IPS DF 4.7 (cell line): ENCODE results near the gene SDHA.
"Not testable (repeated sequence)": the region's sequence is repeated elsewhere in the genome, so short reads cannot be mapped to it uniquely, and the experiment has no call there.

Experiments used
- DNase-seq: peaks from one replicate; pipeline ENCODE4 v3.0.0-alpha.2; 2013; ENCODE audit warnings: low spot score; ENCODE audit errors: extremely low read depth

The SDHA gene

DNA sequence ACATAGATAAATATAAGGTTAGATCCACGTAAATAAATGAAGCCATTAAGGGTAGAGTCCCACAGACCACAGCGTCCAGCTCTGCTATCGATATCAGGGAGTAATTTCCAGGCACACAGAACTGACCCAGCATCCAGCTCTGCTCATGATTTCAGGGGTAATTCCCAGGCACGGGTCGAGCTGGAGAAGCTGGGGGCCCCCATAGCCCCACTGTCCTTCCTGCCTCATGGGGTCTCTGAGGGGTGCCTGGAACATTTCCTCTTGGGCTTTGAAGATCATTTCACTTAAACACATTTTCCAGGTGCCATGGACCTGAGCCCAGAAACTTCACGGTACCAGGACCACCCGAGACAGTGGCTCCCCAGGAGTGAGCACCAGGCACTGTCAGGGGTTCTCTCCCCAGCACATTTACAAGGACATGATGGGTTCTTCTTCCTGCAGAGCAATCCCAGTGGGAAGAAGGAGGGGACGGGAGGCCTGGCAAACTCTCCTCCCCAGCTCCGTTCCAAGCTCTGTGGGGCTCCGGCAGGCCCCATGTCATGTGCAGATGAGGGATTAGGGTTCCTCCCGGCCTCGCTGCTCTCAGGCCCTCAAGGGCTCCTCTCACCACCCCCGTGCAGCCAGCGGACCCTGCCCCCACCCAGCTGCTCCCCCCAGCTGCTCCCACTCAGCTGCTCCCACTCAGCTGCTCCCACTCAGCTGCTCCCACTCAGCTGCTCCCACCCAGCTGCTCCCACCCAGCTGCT is 80.0 kb downstream of the SDHA start:
- DNase-seq = not testable (repeated sequence)

DNA sequence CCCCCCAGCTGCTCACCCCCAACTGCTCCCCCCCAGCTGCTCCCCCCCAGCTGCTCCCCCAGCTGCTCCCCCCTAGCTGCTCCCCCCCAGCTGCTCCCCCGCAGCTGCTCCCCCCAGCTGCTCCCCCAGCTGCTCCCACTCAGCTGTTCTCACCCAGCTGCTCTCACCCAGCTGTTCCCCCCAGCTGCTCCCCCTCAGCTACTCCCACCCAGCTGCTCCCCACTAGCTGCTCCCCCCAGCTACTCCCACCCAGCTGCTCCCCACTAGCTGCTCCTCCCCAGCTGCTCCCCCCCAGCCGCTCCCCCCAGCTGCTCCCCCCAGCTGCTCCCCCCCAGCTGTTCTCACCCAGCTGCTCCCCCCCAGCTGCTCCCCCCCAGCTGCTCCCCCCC is 80.6 kb downstream of the SDHA start:
- no peak for DNase-seq

DNA sequence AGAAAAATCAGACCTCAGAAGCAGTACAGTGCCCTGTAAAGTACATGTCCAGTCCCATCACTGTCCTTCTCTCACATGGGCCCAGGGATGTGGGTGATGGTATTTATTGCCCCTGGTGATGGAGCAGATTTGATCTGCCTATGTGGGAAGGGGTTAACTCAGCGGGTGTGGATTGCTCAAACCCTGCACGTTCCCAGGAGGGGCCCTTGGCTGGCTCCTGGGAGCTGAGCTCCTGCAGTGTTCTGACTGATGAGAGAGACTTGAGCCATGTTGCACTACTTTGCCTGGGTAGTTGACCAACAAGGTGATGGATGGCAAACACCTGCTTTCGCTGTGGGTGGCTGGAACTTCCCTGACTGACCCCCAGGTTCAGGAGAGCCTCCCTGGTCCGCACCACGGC is 81.8 kb downstream of the SDHA start:
- DNase-seq = not testable (repeated sequence)

DNA sequence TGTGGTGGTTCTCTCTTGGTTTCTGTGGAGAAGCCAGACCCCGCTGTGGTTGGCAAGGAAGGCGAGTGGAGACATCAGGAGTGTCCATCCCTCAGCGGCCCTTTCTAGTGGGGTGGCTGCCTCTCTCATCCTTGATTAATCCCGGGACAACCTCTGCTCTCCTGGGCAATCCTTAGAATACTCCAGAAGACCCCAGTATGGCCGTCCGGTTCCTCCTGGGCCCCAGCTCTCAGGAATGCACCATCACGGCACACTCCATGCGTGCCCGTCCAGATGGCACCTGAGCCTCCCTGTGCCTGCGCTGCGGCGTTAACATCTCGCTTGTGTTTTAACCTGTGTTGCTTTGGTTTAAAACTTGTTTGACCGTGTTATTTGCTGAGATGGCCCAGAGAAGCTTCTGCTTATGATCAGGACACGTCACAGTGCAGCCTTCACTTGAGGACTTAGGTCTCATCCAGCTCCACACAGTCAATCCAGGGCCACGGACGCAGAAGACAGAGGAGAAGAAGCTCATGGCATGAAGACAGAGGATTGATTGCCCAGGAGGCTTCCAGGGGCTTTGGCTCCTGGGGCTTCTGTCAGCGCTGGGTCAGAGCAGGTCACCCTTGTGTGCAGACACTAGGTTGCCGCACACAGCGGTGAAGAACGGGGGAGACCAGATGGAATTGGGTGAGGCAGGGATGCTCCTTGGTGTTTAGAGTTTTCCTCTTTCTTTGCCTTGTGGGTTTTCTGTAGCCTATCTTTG is 82.7 kb downstream of the SDHA start:
- not testable (repeated sequence) for DNase-seq

DNA sequence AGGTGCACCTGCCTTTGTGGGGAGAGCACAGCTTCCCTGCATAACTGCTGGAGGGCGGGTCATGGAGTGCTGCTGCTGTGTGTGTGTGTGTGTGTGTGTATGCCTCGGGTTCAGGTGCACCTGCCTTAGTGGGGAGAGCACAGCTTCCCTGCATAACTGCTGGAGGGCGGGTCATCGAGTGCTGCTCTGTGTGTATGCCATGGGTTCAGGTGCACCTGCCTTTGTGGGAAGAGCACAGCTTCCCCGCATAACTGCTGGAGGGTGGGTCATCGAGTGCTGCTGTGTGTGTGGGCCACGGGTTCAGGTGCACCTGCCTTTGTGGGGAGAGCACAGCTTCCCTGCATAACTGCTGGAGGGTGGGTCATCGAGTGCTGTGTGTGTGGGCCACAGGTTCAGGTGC is 84.3 kb downstream of the SDHA start:
- not testable (repeated sequence) for DNase-seq

DNA sequence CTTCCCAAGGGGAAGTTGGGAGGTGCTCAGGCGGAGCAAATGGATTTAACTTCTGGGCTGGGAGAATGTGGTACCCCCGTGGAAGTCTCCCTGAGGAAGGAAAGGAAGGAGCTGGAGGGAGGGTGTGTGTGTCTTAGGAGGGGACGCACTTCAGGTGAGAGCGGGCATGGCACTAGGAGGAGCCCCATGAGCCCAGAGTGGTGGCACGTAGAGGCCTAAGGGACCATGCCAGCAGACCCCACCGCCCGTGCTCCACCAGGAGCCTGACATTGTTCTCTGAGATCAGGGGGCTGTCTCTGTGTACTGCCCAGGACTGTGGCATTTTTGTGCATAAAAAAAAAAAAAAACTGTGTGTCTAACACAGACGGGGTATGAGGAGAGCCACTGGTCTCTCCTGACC is 84.8 kb downstream of the SDHA start:
- no peak for DNase-seq

DNA sequence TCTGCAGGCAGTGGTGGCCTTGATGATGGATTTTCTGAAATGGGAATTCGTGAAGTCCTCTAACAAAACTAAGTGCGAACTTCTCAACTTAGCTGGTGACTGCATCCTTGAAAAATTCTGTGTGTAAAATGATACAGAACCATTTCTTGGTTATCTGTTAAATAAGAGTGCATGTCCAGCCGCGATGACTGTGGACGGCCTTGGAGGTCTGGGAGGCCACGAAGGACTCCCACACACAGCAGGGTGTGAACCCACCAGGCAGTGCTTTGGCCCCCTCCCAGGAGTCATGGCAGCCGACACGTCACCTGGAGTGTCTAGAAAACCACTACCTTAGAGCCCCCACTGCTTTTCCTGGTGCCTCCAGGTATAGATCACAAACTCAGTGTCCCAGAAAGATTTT is 85.6 kb downstream of the SDHA start:
- DNase-seq = not testable (repeated sequence)

DNA sequence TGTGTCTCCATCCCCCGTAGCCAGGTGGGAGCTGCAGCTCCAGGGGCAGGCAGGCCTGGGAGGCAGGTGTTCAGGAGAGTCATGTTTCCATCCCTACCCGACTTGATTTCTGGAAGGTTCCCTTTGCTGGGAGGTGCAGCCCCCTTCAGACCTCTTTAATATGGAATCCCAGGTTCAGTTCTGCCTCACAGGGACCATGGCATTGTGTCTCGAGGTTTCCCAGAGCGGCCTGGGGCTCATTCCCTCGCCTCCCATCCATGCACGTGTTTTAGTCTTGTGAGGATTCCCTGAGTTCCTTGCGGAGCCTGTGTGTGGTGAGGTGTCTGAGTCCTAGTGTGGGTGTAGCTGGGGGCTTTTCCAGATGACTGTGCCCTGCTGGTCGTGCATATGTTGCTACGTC is 86.9 kb downstream of the SDHA start:
- DNase-seq = no peak

DNA sequence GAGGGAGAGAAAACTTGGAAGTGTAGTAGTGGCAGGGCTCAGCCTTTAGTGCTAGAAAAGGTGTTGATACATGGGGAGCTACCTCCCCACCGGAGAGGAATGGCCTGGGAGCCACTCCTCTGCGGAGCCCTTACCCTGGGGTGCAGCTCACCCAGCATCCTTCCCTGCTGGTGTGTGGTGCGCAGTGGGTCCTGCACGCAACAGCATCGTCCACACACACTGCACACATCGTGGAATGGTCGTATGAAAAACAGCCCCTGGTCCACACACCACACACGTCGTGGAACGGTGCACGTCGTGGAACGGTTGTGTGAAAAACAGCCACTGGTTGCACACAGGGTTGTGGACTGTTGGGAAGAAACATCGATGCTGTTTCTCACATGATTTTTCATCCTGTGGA is 87.3 kb downstream of the SDHA start:
- DNase-seq = no peak

DNA sequence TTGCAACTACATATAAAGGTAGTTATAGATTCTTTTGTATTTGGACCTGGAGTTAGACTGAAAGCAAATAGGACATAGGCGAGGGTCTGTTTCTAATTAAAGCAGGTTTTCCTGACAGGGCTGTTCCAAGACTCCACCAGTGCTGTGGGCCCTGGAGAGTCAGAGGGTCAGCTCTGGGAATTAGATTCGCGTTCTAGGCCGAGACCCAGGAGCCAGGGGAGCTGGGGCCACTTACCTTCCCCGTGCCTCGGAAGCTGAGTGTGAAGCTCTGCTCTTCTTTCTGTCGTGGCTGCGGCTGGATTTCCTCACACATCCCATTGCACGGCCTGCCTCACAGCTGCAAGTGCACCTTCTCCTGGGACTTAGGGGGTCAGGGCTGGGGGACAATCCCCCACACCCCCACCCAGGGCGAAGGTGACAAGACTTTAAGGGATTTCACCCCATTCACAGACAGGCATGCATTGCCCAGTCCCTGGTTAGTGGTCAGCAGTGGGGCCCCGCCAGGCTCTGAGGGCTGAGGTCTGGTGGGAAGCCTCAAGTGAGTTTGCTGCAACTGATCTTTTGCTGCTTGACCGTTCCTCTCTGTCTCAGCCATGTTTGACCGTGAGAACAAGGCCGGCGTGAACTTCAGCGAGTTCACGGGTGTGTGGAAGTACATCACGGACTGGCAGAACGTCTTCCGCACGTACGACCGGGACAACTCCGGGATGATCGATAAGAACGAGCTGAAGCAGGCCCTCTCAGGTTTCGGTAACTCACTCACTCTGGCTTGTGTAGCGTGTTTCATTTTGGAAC is 88.1 kb downstream of the SDHA start:
- DNase-seq = no peak
